ENCODE measurements around the gene FOXJ3. TPM values are rescaled to one million over a fixed set of nuclear protein-coding genes. Genes with fewer than 3 reads are reported as not detected.
A peak's percentile ranks its signal among the peaks of the same experiment; 100 is the strongest.

FOXJ3 gene
- total and polyA plus RNA-seq, 2 experiments from 2014 or later, result 19.0 to 39.0 TPM

GRCh38 chr1:42173961-42174735, 160.9 kb downstream of the FOXJ3 start:
- Histone ChIP-seq H4K20me1 (ENCODE audit: insufficient read depth, poor library complexity, severe bottlenecking) (no peaks in the 10 kb centered on the region), H3K4me1 (ENCODE audit: insufficient read depth) (peaks cover 27% of the 10 kb centered on the region), H3K9me3 (ENCODE audit: low read depth) (no peaks in the 10 kb centered on the region), H2AFZ (no peak overlapping the region), H3K27ac (no peak overlapping the region), H3K9me2 (replicated peaks; ENCODE audit: insufficient read depth) (no peaks in the 10 kb centered on the region), H3K79me2 (no peaks in the 10 kb centered on the region), H3K27me3 (no peaks in the 10 kb centered on the region), H3K36me3 (replicated peaks; ENCODE audit: insufficient read depth, low read depth) (no peaks in the 10 kb centered on the region), H3K4me3 (no peak overlapping the region), H3K4me2 (no peak overlapping the region)
- 86% methylated on average over 8 of the region's 8 CpGs for WGBS (ENCODE audit: low lambda C conversion rate, missing lambda C conversion rate)
- TF ChIP-seq EZH2 (IDR thresholded peaks at IDR 0.05; ENCODE audit: borderline replicate concordance) (no peak), CTCF (IDR thresholded peaks at IDR 0.05; ENCODE audit: poor library complexity) (no peak), EZH2phosphoT487 (IDR thresholded peaks at IDR 0.05; ENCODE audit: low read depth, severe bottlenecking, unreplicated experiment) (no peak)
- DNase-seq (ENCODE audit: low spot score), result no peak

DNA sequence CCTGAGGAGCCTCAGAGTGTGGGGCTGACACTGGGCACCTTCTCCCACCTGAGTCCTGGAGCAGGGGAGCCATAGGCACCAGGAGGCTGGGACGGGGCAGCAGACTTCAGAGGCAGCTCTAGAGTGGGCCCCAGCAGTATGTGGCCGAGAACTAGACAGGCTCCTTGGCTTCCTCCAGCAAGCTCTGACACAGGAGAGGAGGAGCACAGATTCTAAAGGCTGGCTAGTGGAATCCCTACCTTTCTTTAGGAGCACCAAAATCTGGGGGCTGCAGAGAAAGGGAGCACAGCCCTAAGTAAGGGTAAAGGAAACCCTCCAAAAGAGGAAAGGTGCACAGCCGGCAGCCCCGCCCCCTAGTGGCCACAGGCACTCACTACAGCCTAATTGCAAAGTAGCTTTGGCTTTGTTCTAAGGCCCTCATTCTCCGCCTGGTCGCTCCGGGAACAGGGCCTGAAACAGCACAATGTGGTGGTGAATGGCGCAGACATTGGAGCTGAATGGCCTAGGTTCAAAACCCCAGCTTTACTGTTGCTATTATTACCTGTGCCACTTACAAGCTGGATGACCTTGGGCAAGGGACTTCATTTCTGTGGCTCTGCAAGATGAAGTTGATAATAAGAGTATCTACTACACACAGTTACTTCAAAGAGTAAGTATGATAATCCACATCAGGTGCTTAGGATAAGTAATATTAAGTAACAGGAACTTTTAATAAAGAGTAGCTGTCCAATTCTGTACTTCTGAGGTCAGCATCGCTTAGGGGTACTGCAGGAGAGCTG, 161.7 kb downstream of the FOXJ3 start:
- Histone ChIP-seq H3K4me1 (ENCODE audit: insufficient read depth) (peaks cover 20% of the 10 kb centered on the region), H4K20me1 (ENCODE audit: insufficient read depth, poor library complexity, severe bottlenecking) (no peaks in the 10 kb centered on the region), H3K36me3 (replicated peaks; ENCODE audit: insufficient read depth, low read depth) (no peaks in the 10 kb centered on the region), H2AFZ (no peak overlapping the region), H3K27ac (no peak overlapping the region), H3K27me3 (no peaks in the 10 kb centered on the region), H3K9me2 (replicated peaks; ENCODE audit: insufficient read depth) (no peaks in the 10 kb centered on the region), H3K4me3 (no peak overlapping the region), H3K4me2 (no peak overlapping the region), H3K9me3 (ENCODE audit: low read depth) (no peaks in the 10 kb centered on the region), H3K79me2 (no peaks in the 10 kb centered on the region)
- peak; percentile 59 for DNase-seq (ENCODE audit: low spot score)
- 46% methylated on average over 9 of the region's 9 CpGs for WGBS (ENCODE audit: low lambda C conversion rate, missing lambda C conversion rate)
- TF ChIP-seq EZH2 (IDR thresholded peaks at IDR 0.05; ENCODE audit: borderline replicate concordance), result no peak
- TF ChIP-seq CTCF (IDR thresholded peaks at IDR 0.05; ENCODE audit: poor library complexity), result peak; percentile 85
- TF ChIP-seq EZH2phosphoT487 (IDR thresholded peaks at IDR 0.05; ENCODE audit: low read depth, severe bottlenecking, unreplicated experiment), result no peak

GRCh38 chr1:42172381-42173133, 162.5 kb downstream of the FOXJ3 start:
- Histone ChIP-seq H3K4me2 (no peak overlapping the region), H3K4me1 (ENCODE audit: insufficient read depth) (peaks cover 14% of the 10 kb centered on the region), H2AFZ (no peak overlapping the region), H3K27ac (no peak overlapping the region), H3K9me3 (ENCODE audit: low read depth) (no peaks in the 10 kb centered on the region), H4K20me1 (ENCODE audit: insufficient read depth, poor library complexity, severe bottlenecking) (no peaks in the 10 kb centered on the region), H3K9me2 (replicated peaks; ENCODE audit: insufficient read depth) (no peaks in the 10 kb centered on the region), H3K36me3 (replicated peaks; ENCODE audit: insufficient read depth, low read depth) (no peaks in the 10 kb centered on the region), H3K4me3 (no peak overlapping the region), H3K79me2 (no peaks in the 10 kb centered on the region), H3K27me3 (no peaks in the 10 kb centered on the region)
- 85% methylated on average over 15 of the region's 15 CpGs for WGBS (ENCODE audit: low lambda C conversion rate, missing lambda C conversion rate)
- no peak for DNase-seq (ENCODE audit: low spot score)
- TF ChIP-seq EZH2 (IDR thresholded peaks at IDR 0.05; ENCODE audit: borderline replicate concordance) (no peak), CTCF (IDR thresholded peaks at IDR 0.05; ENCODE audit: poor library complexity) (no peak), EZH2phosphoT487 (IDR thresholded peaks at IDR 0.05; ENCODE audit: low read depth, severe bottlenecking, unreplicated experiment) (no peak)
